ENCODE measurements around the gene CALR.

Gene CALR

DNA sequence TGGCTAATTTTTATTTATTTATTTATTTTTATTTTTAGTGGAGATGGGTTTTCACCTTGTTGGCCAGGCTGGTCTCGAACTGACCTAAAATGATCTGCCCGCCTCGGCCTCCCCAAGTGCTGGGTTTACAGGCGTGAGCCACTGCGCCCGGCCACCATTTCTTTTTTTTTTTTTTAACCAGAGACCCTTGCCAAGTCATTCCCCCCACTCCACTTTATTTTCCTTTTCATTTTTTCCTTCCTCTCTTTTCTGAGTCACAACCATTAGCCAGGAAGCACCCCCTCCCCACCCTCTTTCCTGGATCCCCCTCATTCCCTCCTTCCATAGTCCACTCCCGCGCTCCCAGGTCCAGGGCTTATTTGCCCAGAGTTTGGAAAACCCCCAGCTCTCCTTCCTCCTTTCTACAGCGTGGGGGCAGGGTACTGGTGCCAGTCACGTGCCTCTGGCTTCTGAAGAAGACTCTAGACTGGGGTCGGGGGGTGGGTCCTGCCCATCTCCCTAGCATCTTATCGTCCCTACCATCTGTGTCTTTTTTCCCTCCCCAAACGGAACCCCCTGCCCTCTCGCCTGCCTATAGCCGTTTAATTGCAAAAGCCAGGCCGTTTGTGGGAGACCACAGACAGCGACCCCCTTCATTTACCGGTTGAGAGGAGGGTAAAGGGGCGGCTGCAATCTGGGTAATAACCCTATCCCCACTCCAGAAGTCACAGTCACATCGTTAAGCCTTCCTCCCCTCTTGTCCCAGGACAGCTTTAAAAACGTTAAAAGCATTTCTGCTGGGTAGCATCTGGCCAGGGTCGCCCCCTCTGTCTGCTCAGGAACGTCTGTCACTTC, 1.1 kb upstream of the CALR start (continued):
- TF ChIP-seq ZNF664 (tag by site-specific recombination; IDR thresholded peaks at IDR 0.05) (no peak), ZNF366 (tag by site-specific recombination; conservative IDR thresholded peaks at IDR 0.05) (peak; percentile 52; the same call in 1 of the 2 replicates), ZNF112 (tag by site-specific recombination; IDR thresholded peaks at IDR 0.05) (no peak), ZNF114 (tag by site-specific recombination; IDR thresholded peaks at IDR 0.05) (no peak), ZNF221 (tag by site-specific recombination; IDR thresholded peaks at IDR 0.05; ENCODE audit: borderline replicate concordance) (no peak), ZNF560 (tag by site-specific recombination; IDR thresholded peaks at IDR 0.05; ENCODE audit: borderline replicate concordance) (no peak), ZNF514 (tag by site-specific recombination; IDR thresholded peaks at IDR 0.05) (no peak), ZFP3 (tag by site-specific recombination; IDR thresholded peaks at IDR 0.05; ENCODE audit: low read depth) (no peak), PRDM1 (tag by site-specific recombination; IDR thresholded peaks at IDR 0.05) (no peak), ZBTB8A (tag by site-specific recombination; IDR thresholded peaks at IDR 0.05) (no peak), ZNF140 (tag by site-specific recombination; IDR thresholded peaks at IDR 0.05) (no peak), ZNF335 (tag by site-specific recombination; conservative IDR thresholded peaks at IDR 0.05) (no peak), TCF7L2 (IDR thresholded peaks at IDR 0.05; ENCODE audit: borderline replicate concordance, low read depth, low read length) (no peak), HOXC10 (CRISPR knock-in tag; IDR thresholded peaks at IDR 0.05) (no peak), ZEB2 (tag by site-specific recombination; IDR thresholded peaks at IDR 0.05) (no peak)
- TF ChIP-seq, protein P1, sequence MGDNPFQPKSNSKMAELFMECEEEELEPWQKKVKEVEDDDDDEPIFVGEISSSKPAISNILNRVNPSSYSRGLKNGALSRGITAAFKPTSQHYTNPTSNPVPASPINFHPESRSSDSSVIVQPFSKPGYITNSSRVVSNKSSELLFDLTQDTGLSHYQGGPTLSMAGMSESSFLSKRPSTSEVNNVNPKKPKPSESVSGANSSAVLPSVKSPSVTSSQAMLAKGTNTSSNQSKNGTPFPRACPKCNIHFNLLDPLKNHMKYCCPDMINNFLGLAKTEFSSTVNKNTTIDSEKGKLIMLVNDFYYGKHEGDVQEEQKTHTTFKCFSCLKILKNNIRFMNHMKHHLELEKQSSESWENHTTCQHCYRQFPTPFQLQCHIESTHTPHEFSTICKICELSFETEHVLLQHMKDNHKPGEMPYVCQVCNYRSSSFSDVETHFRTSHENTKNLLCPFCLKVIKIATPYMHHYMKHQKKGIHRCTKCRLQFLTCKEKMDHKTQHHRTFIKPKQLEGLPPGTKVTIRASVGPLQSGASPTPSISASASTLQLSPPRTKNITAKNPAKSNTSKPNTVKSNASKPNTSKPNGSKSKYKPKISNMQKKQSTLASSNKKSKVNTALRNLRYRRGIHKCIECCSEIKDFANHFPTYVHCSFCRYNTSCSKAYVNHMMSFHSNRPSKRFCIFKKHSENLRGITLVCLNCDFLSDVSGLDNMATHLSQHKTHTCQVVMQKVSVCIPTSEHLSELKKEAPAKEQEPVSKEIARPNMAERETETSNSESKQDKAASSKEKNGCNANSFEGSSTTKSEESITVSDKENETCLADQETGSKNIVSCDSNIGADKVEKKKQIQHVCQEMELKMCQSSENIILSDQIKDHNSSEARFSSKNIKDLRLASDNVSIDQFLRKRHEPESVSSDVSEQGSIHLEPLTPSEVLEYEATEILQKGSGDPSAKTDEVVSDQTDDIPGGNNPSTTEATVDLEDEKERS (tag by site-specific recombination; IDR thresholded peaks at IDR 0.05), result no peak
- TF ChIP-seq, protein P2, sequence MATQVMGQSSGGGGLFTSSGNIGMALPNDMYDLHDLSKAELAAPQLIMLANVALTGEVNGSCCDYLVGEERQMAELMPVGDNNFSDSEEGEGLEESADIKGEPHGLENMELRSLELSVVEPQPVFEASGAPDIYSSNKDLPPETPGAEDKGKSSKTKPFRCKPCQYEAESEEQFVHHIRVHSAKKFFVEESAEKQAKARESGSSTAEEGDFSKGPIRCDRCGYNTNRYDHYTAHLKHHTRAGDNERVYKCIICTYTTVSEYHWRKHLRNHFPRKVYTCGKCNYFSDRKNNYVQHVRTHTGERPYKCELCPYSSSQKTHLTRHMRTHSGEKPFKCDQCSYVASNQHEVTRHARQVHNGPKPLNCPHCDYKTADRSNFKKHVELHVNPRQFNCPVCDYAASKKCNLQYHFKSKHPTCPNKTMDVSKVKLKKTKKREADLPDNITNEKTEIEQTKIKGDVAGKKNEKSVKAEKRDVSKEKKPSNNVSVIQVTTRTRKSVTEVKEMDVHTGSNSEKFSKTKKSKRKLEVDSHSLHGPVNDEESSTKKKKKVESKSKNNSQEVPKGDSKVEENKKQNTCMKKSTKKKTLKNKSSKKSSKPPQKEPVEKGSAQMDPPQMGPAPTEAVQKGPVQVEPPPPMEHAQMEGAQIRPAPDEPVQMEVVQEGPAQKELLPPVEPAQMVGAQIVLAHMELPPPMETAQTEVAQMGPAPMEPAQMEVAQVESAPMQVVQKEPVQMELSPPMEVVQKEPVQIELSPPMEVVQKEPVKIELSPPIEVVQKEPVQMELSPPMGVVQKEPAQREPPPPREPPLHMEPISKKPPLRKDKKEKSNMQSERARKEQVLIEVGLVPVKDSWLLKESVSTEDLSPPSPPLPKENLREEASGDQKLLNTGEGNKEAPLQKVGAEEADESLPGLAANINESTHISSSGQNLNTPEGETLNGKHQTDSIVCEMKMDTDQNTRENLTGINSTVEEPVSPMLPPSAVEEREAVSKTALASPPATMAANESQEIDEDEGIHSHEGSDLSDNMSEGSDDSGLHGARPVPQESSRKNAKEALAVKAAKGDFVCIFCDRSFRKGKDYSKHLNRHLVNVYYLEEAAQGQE (tag by site-specific recombination; IDR thresholded peaks at IDR 0.05), result no peak
- TF ChIP-seq, protein P3, sequence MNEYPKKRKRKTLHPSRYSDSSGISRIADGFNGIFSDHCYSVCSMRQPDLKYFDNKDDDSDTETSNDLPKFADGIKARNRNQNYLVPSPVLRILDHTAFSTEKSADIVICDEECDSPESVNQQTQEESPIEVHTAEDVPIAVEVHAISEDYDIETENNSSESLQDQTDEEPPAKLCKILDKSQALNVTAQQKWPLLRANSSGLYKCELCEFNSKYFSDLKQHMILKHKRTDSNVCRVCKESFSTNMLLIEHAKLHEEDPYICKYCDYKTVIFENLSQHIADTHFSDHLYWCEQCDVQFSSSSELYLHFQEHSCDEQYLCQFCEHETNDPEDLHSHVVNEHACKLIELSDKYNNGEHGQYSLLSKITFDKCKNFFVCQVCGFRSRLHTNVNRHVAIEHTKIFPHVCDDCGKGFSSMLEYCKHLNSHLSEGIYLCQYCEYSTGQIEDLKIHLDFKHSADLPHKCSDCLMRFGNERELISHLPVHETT (tag by site-specific recombination; IDR thresholded peaks at IDR 0.05), result no peak
- TF ChIP-seq, protein P4, sequence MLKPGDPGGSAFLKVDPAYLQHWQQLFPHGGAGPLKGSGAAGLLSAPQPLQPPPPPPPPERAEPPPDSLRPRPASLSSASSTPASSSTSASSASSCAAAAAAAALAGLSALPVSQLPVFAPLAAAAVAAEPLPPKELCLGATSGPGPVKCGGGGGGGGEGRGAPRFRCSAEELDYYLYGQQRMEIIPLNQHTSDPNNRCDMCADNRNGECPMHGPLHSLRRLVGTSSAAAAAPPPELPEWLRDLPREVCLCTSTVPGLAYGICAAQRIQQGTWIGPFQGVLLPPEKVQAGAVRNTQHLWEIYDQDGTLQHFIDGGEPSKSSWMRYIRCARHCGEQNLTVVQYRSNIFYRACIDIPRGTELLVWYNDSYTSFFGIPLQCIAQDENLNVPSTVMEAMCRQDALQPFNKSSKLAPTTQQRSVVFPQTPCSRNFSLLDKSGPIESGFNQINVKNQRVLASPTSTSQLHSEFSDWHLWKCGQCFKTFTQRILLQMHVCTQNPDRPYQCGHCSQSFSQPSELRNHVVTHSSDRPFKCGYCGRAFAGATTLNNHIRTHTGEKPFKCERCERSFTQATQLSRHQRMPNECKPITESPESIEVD (tag by site-specific recombination; IDR thresholded peaks at IDR 0.05), result no peak
- TF ChIP-seq, protein P5, sequence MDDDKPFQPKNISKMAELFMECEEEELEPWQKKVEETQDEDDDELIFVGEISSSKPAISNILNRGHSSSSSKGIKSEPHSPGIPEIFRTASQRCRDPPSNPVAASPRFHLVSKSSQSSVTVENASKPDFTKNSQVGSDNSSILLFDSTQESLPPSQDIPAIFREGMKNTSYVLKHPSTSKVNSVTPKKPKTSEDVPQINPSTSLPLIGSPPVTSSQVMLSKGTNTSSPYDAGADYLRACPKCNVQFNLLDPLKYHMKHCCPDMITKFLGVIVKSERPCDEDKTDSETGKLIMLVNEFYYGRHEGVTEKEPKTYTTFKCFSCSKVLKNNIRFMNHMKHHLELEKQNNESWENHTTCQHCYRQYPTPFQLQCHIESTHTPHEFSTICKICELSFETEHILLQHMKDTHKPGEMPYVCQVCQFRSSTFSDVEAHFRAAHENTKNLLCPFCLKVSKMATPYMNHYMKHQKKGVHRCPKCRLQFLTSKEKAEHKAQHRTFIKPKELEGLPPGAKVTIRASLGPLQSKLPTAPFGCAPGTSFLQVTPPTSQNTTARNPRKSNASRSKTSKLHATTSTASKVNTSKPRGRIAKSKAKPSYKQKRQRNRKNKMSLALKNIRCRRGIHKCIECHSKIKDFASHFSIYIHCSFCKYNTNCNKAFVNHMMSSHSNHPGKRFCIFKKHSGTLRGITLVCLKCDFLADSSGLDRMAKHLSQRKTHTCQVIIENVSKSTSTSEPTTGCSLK (tag by site-specific recombination; IDR thresholded peaks at IDR 0.05), result no peak
- TF ChIP-seq, protein P6, sequence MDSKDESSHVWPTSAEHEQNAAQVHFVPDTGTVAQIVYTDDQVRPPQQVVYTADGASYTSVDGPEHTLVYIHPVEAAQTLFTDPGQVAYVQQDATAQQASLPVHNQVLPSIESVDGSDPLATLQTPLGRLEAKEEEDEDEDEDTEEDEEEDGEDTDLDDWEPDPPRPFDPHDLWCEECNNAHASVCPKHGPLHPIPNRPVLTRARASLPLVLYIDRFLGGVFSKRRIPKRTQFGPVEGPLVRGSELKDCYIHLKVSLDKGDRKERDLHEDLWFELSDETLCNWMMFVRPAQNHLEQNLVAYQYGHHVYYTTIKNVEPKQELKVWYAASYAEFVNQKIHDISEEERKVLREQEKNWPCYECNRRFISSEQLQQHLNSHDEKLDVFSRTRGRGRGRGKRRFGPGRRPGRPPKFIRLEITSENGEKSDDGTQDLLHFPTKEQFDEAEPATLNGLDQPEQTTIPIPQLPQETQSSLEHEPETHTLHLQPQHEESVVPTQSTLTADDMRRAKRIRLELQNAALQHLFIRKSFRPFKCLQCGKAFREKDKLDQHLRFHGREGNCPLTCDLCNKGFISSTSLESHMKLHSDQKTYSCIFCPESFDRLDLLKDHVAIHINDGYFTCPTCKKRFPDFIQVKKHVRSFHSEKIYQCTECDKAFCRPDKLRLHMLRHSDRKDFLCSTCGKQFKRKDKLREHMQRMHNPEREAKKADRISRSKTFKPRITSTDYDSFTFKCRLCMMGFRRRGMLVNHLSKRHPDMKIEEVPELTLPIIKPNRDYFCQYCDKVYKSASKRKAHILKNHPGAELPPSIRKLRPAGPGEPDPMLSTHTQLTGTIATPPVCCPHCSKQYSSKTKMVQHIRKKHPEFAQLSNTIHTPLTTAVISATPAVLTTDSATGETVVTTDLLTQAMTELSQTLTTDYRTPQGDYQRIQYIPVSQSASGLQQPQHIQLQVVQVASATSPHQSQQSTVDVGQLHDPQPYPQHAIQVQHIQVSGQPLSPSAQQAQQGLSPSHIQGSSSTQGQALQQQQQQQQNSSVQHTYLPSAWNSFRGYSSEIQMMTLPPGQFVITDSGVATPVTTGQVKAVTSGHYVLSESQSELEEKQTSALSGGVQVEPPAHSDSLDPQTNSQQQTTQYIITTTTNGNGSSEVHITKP (tag by site-specific recombination; IDR thresholded peaks at IDR 0.05), result peak; percentile 97
